WTC11 (cell line): ENCODE data around the gene KRT6B.

Source experiments
- CTCF ChIP-seq: fragments of 200-600 bp; IDR thresholded peaks from 2 replicates; pipeline ENCODE4 v1.8.0; 2022; ENCODE audit warnings: antibody characterized with exemption
- NFE2L1 ChIP-seq: sonication (generic); formaldehyde crosslinking; IDR thresholded peaks from 2 replicates; pipeline ENCODE4 v1.8.1; 2023; ENCODE audit warnings: missing genetic modification reagents
- NR3C1 ChIP-seq: sonication (generic); formaldehyde crosslinking; conservative IDR thresholded peaks from 2 replicates; pipeline ENCODE4 v1.8.1; 2023; ENCODE audit warnings: low read depth, mild to moderate bottlenecking, missing genetic modification reagents
- SOX15 ChIP-seq: fragments of 250-450 bp; sonication (Bioruptor Pico); IDR thresholded peaks from 2 replicates; pipeline ENCODE4 v1.9.0; 2021; ENCODE audit warnings: mild to moderate bottlenecking

GRCh38 chr12:52452101-52452500 lies at the start of gene KRT6B:
- TF ChIP-seq CTCF (no peak), NR3C1 (no peak), SOX15 (CRISPR knock-in tag) (no peak), NFE2L1 (CRISPR knock-in tag) (no peak)
